Vagina (tissue), 2 donors: ENCODE measurements around the gene KCNS1. TPM values are rescaled to one million over a fixed set of nuclear protein-coding genes. Genes with fewer than 3 reads are reported as not detected.

Experiments
- DNase-seq, 2 donors: peaks; one replicate each; pipeline ENCODE4 v3.0.0-alpha.2; 2017; ENCODE audit errors: extremely low spot score in 2 of 2
- H3K27ac ChIP-seq: fragments of 200-600 bp; sonication (generic); one replicate; pipeline ENCODE4 v1.5.1; 2019
- H3K27me3 ChIP-seq: fragments of 200-600 bp; sonication (generic); one replicate; pipeline ENCODE4 v1.5.1; 2019
- H3K36me3 ChIP-seq, 2 donors: fragments of 200-600 bp; sonication (generic); one replicate each; pipeline ENCODE4 v1.5.1; 2017 to 2019
- H3K4me1 ChIP-seq: fragments of 200-600 bp; sonication (generic); one replicate; pipeline ENCODE4 v1.5.1; 2019
- H3K4me3 ChIP-seq, 2 donors: fragments of 200-600 bp; sonication (generic); 1 replicate in 1 of 2; 2 replicates in 1 of 2; pipeline ENCODE4 v1.5.1; 2016 to 2019
- H3K9me3 ChIP-seq: fragments of 200-600 bp; sonication (generic); one replicate; pipeline ENCODE4 v1.5.1; 2019
- CTCF ChIP-seq, 3 experiments: fragments of 450-650 bp in 2 of 3; fragments of 200-600 bp in 1 of 3; sonication (generic) in 1 of 3; IDR thresholded peaks; one replicate each; pipeline ENCODE4 v1.5.1; 2017 to 2019; ENCODE audit warnings: antibody characterized with exemption in 3 of 3, mild to moderate bottlenecking in 2 of 3, moderate library complexity in 2 of 3
- POLR2A ChIP-seq, 2 donors: fragments of 450-650 bp; IDR thresholded peaks; one replicate each; pipeline ENCODE4 v1.6.1; 2017; ENCODE audit warnings: antibody characterized with exemption in 2 of 2, mild to moderate bottlenecking in 2 of 2, moderate library complexity in 2 of 2
- POLR2AphosphoS5 ChIP-seq, 2 donors: sonication (generic); formaldehyde crosslinking; IDR thresholded peaks; one replicate each; pipeline ENCODE4 v1.9.0; 2017; ENCODE audit warnings: antibody characterized with exemption in 2 of 2, mild to moderate bottlenecking in 2 of 2, low read depth in 1 of 2; ENCODE audit not compliant: insufficient read depth in 1 of 2
- intact Hi-C: fragments of 100-400 bp; cut with DNase I; formaldehyde crosslinking; loops from one replicate; pipeline ENCODE4 v1.15.1; 2023
- total RNA-seq: library from RNA; depleted of rRNA; stranded (reverse); fragments of >200 nt; gene quantifications from one replicate; pipeline ENCODE4 v1.2.3, GENCODE V29; 2016

KCNS1 gene
- total RNA-seq, 1 donor from 2014 or later: not detected

- no peak for TF ChIP-seq CTCF (IDR thresholded peaks at IDR 0.05)
- intact Hi-C loops: no loop called here
- no peak overlapping the region for H3K27ac ChIP-seq
- H3K27me3 ChIP-seq: no peaks in the 10 kb centered on the region
- peaks cover 0 to 12% of the 10 kb centered on the region in 2 donors for H3K36me3 ChIP-seq
- no peaks in the 10 kb centered on the region for H3K9me3 ChIP-seq
- peaks cover 11% of the 10 kb centered on the region for H3K4me1 ChIP-seq
- no peak for DNase-seq
- H3K4me3 ChIP-seq: no peak overlapping the region
Measured at GRCh38 chr20:45053430-45054351, 47.2 kb downstream of the KCNS1 start.

- H3K4me1 ChIP-seq: peaks cover 11% of the 10 kb centered on the region
- intact Hi-C loops: no loop called here
- TF ChIP-seq POLR2AphosphoS5 (IDR thresholded peaks at IDR 0.05; ENCODE audit: insufficient read depth in 1 of 2, low read depth in 1 of 2) (no peak), POLR2A (IDR thresholded peaks at IDR 0.05) (no peak), CTCF (IDR thresholded peaks at IDR 0.05) (no peak)
- no peak for DNase-seq
- no peak overlapping the region for H3K27ac ChIP-seq
- H3K9me3 ChIP-seq: no peaks in the 10 kb centered on the region
- peaks cover 0 to 12% of the 10 kb centered on the region in 2 donors for H3K36me3 ChIP-seq
- H3K4me3 ChIP-seq: no peak overlapping the region
- no peaks in the 10 kb centered on the region for H3K27me3 ChIP-seq
Measured at GRCh38 chr20:45052698-45053429, 48.1 kb downstream of the KCNS1 start.

GRCh38 chr20:45051204-45052060 lies 49.5 kb downstream of the KCNS1 start:
- no peak overlapping the region for H3K4me3 ChIP-seq
- H3K27me3 ChIP-seq: no peaks in the 10 kb centered on the region
- no peak overlapping the region for H3K27ac ChIP-seq
- H3K9me3 ChIP-seq: no peaks in the 10 kb centered on the region
- peaks cover 0 to 6% of the 10 kb centered on the region in 2 donors for H3K36me3 ChIP-seq
- intact Hi-C loops: no loop called here
- H3K4me1 ChIP-seq: peaks cover 11% of the 10 kb centered on the region
- no peak for DNase-seq
- TF ChIP-seq POLR2A (IDR thresholded peaks at IDR 0.05) (no peak), POLR2AphosphoS5 (IDR thresholded peaks at IDR 0.05; ENCODE audit: insufficient read depth in 1 of 2, low read depth in 1 of 2) (no peak), CTCF (IDR thresholded peaks at IDR 0.05) (no peak)

GRCh38 chr20:45049904-45050471 lies 50.9 kb downstream of the KCNS1 start:
- no peaks in the 10 kb centered on the region for H3K27me3 ChIP-seq
- DNase-seq: no peak
- H3K9me3 ChIP-seq: no peaks in the 10 kb centered on the region
- H3K27ac ChIP-seq: no peak overlapping the region
- intact Hi-C loops: no loop called here
- peaks cover 0 to 6% of the 10 kb centered on the region in 2 donors for H3K36me3 ChIP-seq
- TF ChIP-seq POLR2A (IDR thresholded peaks at IDR 0.05): no peak
- TF ChIP-seq POLR2AphosphoS5 (IDR thresholded peaks at IDR 0.05; ENCODE audit: insufficient read depth in 1 of 2, low read depth in 1 of 2): no peak
- no peak for TF ChIP-seq CTCF (IDR thresholded peaks at IDR 0.05)
- H3K4me3 ChIP-seq: no peak overlapping the region
- H3K4me1 ChIP-seq: peaks cover 11% of the 10 kb centered on the region
